PFSK-1 (cell line): Measurements from ENCODE around the gene CBLL1.

Experiments
- FOXP2 ChIP-seq: optimal IDR thresholded peaks from 2 replicates; pipeline ENCODE3; 2011; ENCODE audit warnings: borderline replicate concordance, control low read depth, inconsistent platforms; ENCODE audit not compliant: insufficient read depth; ENCODE audit errors: extremely low read length, extremely low read depth
- POLR2AphosphoS5 ChIP-seq: IDR thresholded peaks from 2 replicates; pipeline ENCODE4 v1.6.1; 2012; ENCODE audit warnings: low read depth, mild to moderate bottlenecking, control low read depth, low read length, moderate library complexity
- REST ChIP-seq, 2 experiments: IDR thresholded peaks; 2 replicates each; pipeline versions ENCODE4 v1.6.1 to v1.8.0; 2011 to 2012; ENCODE audit warnings: low read depth in 2 of 2, low read length in 2 of 2, control low read depth in 1 of 2, inconsistent platforms in 1 of 2, mild to moderate bottlenecking in 1 of 2, moderate library complexity in 1 of 2; ENCODE audit not compliant: insufficient read depth in 1 of 2
- SIN3A ChIP-seq: IDR thresholded peaks from 2 replicates; pipeline ENCODE4 v1.6.1; 2012; ENCODE audit warnings: mild to moderate bottlenecking, low read length, moderate library complexity, borderline replicate concordance; ENCODE audit not compliant: insufficient read depth
- TAF1 ChIP-seq: IDR thresholded peaks from 2 replicates; pipeline ENCODE4 v1.6.1; 2012; ENCODE audit warnings: low read length, control low read depth, borderline replicate concordance; ENCODE audit not compliant: insufficient read depth

The CBLL1 gene

GRCh38 chr7:107718456-107719193 is 25.3 kb upstream of the CBLL1 start:
- TF ChIP-seq FOXP2 = no peak
- no peak for TF ChIP-seq REST (IDR thresholded peaks at IDR 0.05; ENCODE audit: insufficient read depth in 1 of 2, low read depth in 2 of 2, low read length in 2 of 2)

GRCh38 chr7:107721286-107721685 is 22.7 kb upstream of the CBLL1 start:
- TF ChIP-seq TAF1 (no peak), REST (IDR thresholded peaks at IDR 0.05; ENCODE audit: insufficient read depth in 1 of 2, low read depth in 2 of 2, low read length in 2 of 2) (no peak), FOXP2 (no peak), SIN3A (no peak), POLR2AphosphoS5 (no peak)

- TF ChIP-seq FOXP2 (no peak), REST (IDR thresholded peaks at IDR 0.05; ENCODE audit: insufficient read depth in 1 of 2, low read depth in 2 of 2, low read length in 2 of 2) (no peak), SIN3A (no peak), POLR2AphosphoS5 (no peak), TAF1 (no peak)
These were observed 20.7 kb upstream of the CBLL1 start for GRCh38 chr7:107723255-107723654.

- TF ChIP-seq TAF1 = no peak
- TF ChIP-seq FOXP2 = no peak
- no peak for TF ChIP-seq SIN3A
- TF ChIP-seq REST (IDR thresholded peaks at IDR 0.05; ENCODE audit: insufficient read depth in 1 of 2, low read depth in 2 of 2, low read length in 2 of 2) = no peak
- no peak for TF ChIP-seq POLR2AphosphoS5
These were observed 18.7 kb upstream of the CBLL1 start for GRCh38 chr7:107725138-107725740.

GRCh38 chr7:107726356-107727130 is 17.4 kb upstream of the CBLL1 start:
- TF ChIP-seq POLR2AphosphoS5 (no peak), SIN3A (no peak), REST (IDR thresholded peaks at IDR 0.05; ENCODE audit: insufficient read depth in 1 of 2, low read depth in 2 of 2, low read length in 2 of 2) (no peak), TAF1 (no peak), FOXP2 (no peak)
